Suppressor macrophage (primary cell): ENCODE results near the gene IL1RL2.
A peak's percentile ranks its signal among the peaks of the same experiment; 100 is the strongest.

Experiments used
- DNase-seq, 4 experiments: peaks; one replicate each; pipeline ENCODE4 v3.0.0-alpha.2; 2020 to 2022

IL1RL2 gene

DNA sequence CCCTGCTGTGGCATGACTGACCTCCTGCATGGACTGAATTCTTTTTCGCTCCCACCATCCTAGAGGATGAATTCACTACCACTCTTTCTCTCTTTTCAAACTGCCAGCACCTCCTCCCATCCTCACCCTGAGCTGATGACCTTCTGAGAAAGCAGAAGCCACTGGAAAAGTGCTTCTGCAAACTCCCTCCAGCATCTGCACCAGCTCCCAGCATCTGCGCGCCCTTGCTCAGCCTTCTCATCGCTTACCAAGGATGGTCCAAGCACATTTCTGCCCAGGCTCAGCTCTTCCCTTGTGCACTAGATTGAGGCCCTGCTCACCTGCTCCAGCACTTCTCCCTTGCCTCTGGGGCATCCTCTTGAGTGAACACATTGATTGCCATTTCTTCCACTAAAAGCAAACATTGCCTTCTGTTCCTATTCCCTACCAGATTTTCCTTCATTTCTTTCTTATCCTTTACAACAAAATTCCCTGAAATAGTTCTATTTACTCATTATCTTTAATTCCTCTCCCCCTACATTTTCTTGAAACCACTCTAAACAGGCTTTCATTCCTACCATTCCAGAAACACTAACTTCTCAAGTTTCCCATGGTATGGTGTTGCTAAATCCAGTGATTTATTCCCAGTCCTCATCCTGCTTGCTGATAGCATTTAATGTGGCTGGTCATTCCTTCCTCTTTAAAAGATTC is 81.8 kb downstream of the IL1RL2 start:
- DNase-seq = peak; percentile 32 to 56 (median 45)

DNA sequence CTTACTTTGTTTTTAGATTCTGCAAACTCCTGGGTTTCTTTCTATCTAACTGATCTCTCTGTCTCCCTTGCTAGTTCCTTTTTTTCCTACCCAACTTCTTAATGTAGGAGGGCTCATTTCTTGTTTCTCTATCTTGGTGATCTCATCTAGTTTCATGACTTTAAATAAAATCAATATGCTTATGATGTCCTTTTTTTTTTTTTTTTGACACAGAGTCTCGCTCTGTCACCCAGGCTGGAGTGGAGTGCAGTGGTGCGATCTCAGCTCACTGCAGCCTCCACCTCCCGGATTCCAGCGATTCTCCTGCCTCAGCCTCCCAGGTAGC is 82.3 kb downstream of the IL1RL2 start:
- DNase-seq = peak in 3 of 4 experiments; percentile 10 to 85 (median 78)

DNA sequence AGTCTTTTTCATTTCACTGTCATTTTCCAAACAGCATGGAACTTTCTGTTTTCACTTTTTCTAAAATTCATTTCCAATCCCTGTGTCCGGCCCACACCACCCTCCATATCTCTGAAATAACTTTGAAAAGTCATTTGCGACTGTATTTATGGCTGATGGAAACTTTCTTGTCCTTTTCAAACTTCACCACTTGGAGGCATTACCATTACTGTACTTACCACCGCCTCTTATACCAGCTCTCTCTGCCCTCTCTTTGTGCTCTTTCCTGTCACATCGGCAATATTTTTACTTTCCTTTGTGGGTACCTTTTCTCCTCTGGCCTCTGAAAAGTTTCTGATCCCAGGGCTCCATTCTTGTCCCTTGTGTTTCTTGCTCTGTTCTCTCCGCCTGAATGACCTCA is 85.0 kb downstream of the IL1RL2 start:
- no peak for DNase-seq

DNA sequence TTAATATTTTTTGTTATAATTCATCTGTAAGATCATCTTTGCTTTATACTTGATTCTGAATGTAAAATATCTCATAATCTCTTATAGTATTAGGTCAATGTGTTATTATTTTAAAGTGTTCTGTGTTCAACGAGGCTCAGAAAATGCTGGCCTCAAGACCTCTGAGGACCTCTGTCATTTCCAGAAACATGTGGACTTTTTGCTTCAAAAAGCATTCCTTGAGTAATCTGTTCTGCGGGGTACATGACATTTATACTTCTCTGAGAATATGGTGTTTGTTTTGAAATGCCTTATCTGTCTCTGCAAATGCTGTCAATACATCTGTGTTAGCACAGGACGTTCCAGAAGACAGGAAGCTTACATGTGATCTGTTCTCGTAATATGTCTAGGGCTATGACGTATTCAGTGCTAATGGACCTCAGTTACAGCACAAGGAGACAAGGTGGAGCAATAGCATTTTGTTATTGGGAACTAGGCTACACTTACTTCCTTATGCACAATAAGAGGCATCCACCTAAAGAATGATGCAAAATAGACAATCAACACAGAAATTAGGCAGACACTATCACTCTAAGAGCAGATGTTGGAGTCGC is 86.9 kb downstream of the IL1RL2 start:
- DNase-seq = peak; percentile 35 to 85 (median 52)

DNA sequence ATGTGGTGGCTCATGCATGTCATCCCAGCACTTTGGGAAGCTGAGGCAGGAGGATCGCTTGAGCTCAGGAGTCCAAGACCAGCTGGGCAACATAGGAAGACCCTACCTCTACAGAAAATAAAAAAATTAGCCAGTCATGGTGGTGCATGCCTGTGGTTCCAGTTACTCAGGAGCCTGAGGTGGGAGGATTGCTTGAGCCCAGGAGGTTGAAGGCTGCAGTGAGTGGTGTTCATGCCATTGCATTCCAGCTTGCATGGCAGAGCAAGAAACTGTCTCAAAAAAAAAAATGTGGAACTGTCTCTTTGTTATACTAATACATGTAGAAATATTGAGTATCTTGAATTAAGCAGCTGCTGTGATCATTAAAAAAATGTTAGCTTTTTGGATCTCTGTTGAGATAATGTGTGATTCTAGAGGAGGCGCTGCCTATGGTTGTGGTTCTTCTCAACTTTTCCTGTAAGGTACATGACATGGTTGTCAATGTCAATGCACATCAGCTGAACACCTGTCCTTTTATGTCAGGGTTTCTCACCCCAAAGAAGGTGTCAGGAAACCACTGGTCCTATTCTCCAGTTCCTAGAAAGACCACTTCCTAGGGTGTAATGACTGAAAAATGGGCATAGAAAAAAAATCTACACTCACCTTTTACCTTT is 89.9 kb downstream of the IL1RL2 start:
- DNase-seq = no peak

DNA sequence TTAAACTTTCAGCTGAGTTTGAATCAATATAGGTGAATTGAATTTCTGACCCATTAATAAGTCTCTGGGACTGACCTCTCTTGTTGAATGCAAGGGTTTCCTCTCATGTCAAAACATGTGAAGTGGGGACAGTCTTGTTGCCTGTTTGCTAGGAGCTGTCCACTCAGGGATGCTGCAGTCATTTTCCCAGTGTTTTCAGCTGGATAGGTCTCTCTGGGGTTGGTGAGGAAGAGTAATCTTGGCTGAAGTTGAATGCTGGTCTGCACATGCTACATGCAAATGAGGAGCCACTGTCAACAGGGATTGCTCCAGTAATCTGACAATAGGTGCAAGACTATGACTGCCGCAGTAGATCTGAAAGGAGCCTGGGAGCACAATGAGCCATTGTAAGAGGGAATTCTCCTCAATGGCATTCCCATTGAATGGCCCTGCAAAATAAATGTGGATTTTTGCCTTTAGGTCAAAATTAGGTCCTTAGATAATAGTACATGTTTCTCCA is 90.4 kb downstream of the IL1RL2 start:
- DNase-seq = no peak

DNA sequence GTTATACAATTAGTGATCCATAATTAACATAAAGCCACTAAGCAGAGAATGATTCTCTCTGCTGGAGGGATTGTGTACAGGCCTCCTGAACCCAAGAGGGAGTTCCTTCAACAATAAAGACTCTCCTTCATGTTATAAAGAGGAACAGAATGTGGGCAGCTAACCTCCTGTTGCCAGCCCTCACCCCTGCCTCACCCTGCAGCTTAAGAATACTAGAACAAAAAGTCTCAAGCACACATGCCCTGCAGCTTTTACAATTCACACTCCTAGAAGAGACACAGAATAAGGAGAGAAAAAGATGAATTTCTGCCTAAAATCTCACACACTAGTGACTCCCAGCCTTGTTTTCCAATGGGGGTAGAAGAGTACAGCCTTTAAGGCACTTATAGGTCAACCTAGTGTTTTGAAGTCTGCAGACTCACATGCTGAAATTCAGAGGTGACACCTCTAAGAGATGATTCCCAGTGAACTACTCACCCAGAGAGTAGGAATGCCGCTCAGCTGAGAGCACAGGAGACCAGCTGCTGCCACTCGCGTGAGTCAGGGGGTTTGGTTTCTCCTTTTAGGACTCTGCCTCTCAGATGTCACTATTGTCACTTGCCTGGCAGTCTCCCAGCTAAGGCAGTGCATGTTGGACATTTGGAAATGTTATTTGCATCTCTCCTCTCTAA is 92.0 kb downstream of the IL1RL2 start:
- peak in 3 of 4 experiments; percentile 61 to 65 (median 62) for DNase-seq

DNA sequence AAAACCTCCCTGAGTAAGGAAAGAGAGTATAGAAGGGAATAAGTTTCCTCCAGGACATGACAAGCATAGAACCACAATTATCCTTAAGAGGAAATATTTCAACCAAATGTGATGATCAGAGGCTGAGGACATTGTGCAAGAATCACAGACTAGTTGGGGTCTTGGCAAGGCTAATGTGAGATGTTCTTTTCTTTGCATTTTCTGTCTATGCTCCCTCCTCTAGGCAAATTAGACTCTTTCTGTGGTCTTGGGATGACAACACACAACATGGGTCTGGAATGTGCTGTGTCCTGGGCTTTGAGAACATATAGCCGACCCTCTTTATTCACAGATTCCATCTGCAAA is 92.5 kb downstream of the IL1RL2 start:
- no peak for DNase-seq

DNA sequence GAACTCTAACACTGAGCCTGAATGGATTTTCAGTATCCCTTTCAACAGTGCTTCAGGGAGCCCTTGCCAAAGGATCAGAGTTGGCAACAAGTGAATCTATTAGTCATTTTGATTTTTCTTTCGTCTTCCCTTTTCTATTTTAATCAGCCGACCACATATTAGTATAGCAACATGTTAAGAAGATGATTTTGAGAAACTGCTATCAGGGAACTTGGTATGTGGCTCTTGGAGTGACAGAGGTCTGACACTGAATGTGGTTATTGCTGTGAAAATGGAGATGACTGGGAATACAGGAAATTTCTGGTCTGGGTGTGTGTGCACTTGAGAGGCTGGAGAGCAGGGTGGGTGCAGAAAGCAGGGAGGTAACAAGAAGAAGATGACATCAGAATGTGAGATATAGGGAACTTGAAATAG is 95.9 kb downstream of the IL1RL2 start:
- peak; percentile 45 to 79 (median 56) for DNase-seq

DNA sequence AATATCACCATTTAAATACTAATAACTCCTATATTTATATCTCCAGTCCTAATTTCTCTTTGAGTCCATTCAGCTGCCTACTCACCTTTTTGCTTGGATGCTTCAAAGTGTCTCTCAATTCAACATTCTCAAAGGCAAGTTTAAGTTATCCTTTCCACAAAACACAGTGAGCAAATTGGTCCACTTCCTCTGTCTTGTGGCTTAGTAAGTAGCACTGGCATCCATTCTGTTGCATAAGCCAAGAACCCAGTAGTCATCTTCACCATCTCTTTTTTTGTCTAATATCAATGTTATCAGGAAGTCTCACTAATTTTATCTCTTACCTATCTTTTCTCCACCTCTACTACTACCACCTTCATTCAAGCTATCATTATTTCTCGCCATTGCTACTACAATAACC is 97.2 kb downstream of the IL1RL2 start:
- peak in 3 of 4 experiments; percentile 20 to 44 (median 40) for DNase-seq

DNA sequence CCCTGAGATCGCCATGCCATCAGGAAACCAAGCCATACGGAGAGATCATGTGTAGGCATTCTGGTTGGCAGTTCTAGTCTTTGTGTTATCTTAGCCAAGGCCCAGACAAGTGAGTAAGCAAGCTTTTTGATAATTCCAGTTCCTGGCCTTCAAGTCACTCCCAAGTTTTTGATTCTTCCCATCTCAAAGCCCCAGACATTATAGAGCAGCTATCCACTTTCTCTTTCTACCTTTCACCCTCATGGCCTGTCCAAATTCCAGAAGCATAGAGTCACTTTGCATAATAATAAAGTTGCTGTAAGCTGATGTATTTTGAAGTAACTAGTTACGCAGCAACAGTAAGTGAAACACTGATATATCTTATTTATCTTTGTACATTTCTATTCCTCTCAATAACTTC is 97.8 kb downstream of the IL1RL2 start:
- no peak for DNase-seq

DNA sequence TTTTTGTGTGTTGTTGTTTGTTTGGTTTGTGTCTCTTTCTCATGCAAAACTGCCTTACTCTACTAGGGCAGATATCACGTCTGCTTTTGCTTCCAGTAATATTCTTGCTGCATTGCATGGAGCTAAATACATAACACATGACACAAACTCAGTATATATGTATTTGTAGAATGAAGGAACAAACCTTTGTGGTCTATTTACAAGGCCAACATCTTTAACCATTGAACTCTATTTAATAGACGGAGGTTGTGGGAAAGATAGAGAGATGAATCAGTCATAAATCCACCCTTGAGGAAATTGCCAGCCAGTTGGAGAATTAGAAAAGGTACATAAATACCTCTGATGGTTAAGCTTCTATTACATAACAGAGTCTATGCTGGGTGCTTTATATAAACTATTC is 98.5 kb downstream of the IL1RL2 start:
- DNase-seq = no peak

DNA sequence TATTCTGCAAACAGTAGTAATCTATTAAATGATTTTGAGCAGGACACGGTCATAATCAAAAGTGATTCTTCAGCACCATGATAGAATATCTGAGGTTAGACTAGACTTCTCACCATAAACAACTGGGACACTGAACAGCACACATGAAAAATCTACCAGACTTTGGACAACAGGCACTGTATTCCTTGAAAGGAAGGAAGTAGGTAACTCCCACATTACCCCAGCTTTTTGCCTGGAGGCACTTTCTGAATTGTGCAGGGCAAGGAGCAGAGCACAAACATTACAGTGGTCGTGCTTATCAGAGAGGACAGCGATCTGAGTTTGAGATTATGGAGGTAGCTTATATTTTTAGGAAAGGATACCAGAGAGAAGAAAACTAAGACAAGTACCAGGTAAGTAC is 99.2 kb downstream of the IL1RL2 start:
- no peak for DNase-seq

DNA sequence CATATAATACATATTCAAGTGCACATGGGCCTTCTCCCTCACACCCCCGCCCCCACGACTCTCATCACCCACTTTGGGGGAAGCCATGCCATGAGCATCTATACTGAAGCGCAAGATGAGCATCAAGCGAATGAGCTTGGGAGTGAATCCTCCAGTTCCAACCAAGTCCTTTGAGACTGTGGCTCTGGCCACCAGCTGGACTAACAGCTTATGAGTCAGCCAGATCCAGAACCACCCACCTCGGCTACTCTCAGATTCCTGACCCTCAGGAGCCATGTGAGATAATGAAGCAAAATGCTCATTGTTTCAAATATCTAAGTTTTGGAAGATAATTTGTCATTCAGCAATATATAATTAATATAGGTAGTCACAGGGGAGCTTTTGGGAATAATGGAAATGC is 102.3 kb downstream of the IL1RL2 start:
- no peak for DNase-seq
